ENCODE results near the gene KCNK7. TPM values are rescaled to one million over a fixed set of nuclear protein-coding genes. Genes with fewer than 3 reads are reported as not detected.

Gene KCNK7
- total RNA-seq, 1 donor: not detected

DNA sequence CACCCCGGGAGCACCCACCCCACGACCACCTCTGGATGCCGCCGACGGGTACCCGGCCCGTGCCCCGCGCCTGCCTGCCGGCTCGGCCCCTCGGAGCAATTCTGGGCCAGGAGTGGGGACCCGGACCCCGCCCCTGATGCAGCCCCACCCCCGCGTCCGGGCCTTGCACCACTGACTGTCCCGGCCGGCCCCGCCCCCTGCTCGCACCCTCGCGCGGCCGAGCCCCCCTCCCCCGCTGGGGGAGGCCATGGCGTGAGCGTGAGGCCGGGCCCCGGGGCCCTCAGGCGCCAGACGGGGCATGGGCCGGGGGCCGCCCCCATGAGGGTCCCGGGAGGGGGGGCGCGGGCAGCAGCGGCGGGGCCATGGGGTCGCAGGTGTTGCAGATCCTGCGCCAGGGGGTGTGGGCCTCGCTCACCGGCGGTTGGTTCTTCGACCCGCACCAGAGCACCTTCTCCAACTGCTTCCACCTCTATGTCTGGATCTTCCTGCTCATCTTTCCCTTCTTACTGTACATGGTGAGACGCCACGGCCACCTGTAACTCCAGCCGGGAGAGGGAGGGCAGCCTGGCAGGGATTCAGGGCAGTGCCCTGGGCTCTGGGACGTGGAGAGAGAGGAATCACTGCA lies 20.5 kb upstream of the KCNK7 start:
- H3K79me2 ChIP-seq (ENCODE audit: insufficient read depth, low read length): peaks cover 89% of the 10 kb centered on the region
- H3K4me1 ChIP-seq (ENCODE audit: insufficient read depth, low read length): peaks cover 28% of the 10 kb centered on the region
- H3K9me3 ChIP-seq (ENCODE audit: low read depth, low read length): no peaks in the 10 kb centered on the region
- H3K4me2 ChIP-seq (ENCODE audit: insufficient read depth, low read length): peak overlapping the region; percentile 88
- DNase-seq (ENCODE audit: insufficient read length, low spot score, missing footprints): peak; percentile 97
- peak overlapping the region; percentile 83 for H3K4me3 ChIP-seq (ENCODE audit: insufficient read depth, low read length)
- peaks cover 37% of the 10 kb centered on the region for H3K36me3 ChIP-seq (ENCODE audit: insufficient read depth, low read length)
- TF ChIP-seq, protein P1, sequence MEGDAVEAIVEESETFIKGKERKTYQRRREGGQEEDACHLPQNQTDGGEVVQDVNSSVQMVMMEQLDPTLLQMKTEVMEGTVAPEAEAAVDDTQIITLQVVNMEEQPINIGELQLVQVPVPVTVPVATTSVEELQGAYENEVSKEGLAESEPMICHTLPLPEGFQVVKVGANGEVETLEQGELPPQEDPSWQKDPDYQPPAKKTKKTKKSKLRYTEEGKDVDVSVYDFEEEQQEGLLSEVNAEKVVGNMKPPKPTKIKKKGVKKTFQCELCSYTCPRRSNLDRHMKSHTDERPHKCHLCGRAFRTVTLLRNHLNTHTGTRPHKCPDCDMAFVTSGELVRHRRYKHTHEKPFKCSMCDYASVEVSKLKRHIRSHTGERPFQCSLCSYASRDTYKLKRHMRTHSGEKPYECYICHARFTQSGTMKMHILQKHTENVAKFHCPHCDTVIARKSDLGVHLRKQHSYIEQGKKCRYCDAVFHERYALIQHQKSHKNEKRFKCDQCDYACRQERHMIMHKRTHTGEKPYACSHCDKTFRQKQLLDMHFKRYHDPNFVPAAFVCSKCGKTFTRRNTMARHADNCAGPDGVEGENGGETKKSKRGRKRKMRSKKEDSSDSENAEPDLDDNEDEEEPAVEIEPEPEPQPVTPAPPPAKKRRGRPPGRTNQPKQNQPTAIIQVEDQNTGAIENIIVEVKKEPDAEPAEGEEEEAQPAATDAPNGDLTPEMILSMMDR (IDR thresholded peaks at IDR 0.05; ENCODE audit: extremely low read depth, low read depth, low read length): no peak
- peak overlapping the region; percentile 63 for H3K27ac ChIP-seq (ENCODE audit: low read depth, low read length)
- H3K27me3 ChIP-seq (ENCODE audit: insufficient read depth, low read length): no peaks in the 10 kb centered on the region
- no peak overlapping the region for H2AFZ ChIP-seq (ENCODE audit: low read length)
- peaks cover 41% of the 10 kb centered on the region for H4K20me1 ChIP-seq (ENCODE audit: insufficient read depth, low read length)

DNA sequence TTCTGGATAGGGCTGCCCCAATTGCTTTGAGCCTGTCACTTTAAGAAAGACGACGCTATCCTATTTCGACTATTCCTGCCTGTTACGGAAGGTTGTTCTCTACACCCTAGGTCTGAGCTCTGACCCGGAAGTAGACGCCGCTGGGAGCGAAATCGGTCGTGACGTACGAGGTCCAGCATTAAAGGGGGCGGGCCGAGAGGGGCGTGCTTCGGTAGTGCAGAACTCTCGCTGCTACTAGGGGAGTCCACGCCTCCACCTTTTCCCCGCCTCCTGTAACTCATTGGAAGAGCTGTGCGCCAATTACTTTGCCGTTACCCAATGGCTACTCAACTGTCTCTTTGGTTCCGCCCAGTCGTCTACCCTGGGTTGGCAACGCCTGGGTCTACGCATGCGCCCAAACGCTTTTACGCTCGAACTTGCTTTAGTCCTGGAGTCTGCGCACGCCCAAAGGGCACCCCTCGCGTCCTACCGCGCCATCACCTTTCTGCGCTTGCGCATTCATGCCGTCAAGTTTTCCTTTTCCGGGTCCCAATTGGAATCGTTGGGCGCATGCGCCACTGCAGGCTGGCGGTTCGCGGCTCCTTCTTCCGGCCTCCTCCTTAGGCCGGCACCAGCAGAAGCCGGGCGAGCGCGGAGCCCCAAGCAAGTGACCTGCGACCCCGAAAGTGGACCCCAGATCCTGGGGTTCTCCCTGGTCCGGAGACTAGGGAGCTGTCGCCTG lies 19.8 kb upstream of the KCNK7 start, which contains the start of gene PCNX3:
Gene PCNX3 (plus strand): TSS at position 548 of the 721 bp plus-strand sequence. CDS start 536 bp downstream, outside the sequence.
- H3K36me3 ChIP-seq (ENCODE audit: insufficient read depth, low read length): peaks cover 32% of the 10 kb centered on the region
- no peaks in the 10 kb centered on the region for H3K27me3 ChIP-seq (ENCODE audit: insufficient read depth, low read length)
- H3K4me3 ChIP-seq (ENCODE audit: insufficient read depth, low read length): peak within 1 kb of the TSS; percentile 93
- peaks cover 28% of the 10 kb centered on the region for H3K4me1 ChIP-seq (ENCODE audit: insufficient read depth, low read length)
- TF ChIP-seq, protein P1 (IDR thresholded peaks at IDR 0.05; ENCODE audit: extremely low read depth, low read depth, low read length): no peak
- H3K4me2 ChIP-seq (ENCODE audit: insufficient read depth, low read length): peak within 1 kb of the TSS; percentile 94
- H3K79me2 ChIP-seq (ENCODE audit: insufficient read depth, low read length): peaks cover 90% of the 10 kb centered on the region
- peaks cover 47% of the 10 kb centered on the region for H4K20me1 ChIP-seq (ENCODE audit: insufficient read depth, low read length)
- peak; percentile 100 for DNase-seq (ENCODE audit: insufficient read length, low spot score, missing footprints)
- peak within 1 kb of the TSS; percentile 92 for H3K27ac ChIP-seq (ENCODE audit: low read depth, low read length)
- peak within 1 kb of the TSS; percentile 88 for H2AFZ ChIP-seq (ENCODE audit: low read length)
- H3K9me3 ChIP-seq (ENCODE audit: low read depth, low read length): no peaks in the 10 kb centered on the region

DNA sequence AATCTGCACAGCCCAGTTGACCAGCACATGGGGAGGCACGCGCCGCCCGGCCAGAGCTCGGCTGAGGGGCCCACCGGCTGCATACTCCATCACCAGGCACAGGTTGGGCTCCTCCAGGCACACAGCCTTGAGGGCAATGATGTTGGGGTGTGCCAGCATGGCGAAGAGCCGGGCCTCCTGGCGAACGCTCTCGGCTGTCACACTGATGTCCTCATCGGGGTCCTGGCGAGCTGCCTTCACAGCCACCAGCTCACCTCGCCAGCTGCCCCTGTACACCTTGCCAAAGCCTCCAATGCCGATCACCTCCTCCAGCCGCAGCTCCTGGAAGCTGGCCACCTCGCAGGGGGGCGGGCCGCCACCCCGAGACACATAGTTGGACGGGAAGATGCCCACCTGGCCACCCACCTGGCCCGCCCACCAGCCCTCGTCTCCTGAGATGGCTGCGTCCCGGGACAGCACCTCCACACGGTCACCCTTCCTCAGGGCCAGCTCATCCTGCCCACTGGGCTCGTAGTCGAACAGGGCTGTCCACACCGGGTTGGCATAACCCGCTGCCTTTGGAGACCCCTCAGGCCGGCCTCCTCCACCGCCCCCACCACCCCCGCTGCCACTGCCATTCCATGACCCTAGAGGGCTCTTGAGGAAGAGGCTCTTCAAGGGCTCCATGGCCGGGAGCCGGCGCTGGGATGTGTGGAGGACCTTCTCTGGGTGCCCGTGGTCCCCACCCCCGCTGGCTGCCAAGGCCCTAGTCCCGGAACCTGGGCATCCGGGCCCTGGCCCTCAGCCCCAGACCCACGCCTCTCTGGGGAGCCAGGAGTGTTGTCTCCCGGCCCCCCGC lies 17.7 kb upstream of the KCNK7 start:
- H3K36me3 ChIP-seq (ENCODE audit: insufficient read depth, low read length): peaks cover 18% of the 10 kb centered on the region
- no peak overlapping the region for H2AFZ ChIP-seq (ENCODE audit: low read length)
- H3K4me3 ChIP-seq (ENCODE audit: insufficient read depth, low read length): peak overlapping the region; percentile 93
- H3K9me3 ChIP-seq (ENCODE audit: low read depth, low read length): no peaks in the 10 kb centered on the region
- no peaks in the 10 kb centered on the region for H3K27me3 ChIP-seq (ENCODE audit: insufficient read depth, low read length)
- TF ChIP-seq, protein P1 (IDR thresholded peaks at IDR 0.05; ENCODE audit: extremely low read depth, low read depth, low read length): no peak
- peak overlapping the region; percentile 92 for H3K27ac ChIP-seq (ENCODE audit: low read depth, low read length)
- H3K4me2 ChIP-seq (ENCODE audit: insufficient read depth, low read length): peak overlapping the region; percentile 94
- H4K20me1 ChIP-seq (ENCODE audit: insufficient read depth, low read length): peaks cover 56% of the 10 kb centered on the region
- peaks cover 36% of the 10 kb centered on the region for H3K4me1 ChIP-seq (ENCODE audit: insufficient read depth, low read length)
- peak; percentile 89 for DNase-seq (ENCODE audit: insufficient read length, low spot score, missing footprints)
- peaks cover 88% of the 10 kb centered on the region for H3K79me2 ChIP-seq (ENCODE audit: insufficient read depth, low read length)
